ENCODE results near the gene MLC1.

DNA sequence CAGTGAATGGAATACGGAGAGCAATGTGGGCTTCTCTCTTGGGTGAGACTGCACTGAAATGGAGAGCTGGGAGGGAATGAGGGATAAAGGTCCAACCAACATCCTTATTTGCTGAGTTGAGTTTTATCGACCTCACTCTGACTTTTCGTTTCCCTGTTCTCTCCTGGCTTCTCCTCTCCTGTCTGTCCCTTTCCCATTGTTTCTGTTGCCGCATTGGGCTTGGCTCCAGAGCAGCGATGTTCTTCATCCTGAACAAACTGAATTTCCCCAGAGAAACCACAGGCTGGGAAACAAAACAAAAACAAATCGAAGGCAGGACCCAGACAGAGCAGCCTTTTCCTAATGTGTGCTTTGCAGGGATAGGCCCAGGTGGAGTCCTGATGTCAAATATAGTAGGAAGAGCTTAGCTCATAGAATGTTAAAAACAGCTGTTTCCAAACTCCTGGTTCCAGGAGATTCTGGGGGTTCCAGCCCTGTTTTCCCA is 34.6 kb upstream of the MLC1 start:
- TF ChIP-seq, protein P1, sequence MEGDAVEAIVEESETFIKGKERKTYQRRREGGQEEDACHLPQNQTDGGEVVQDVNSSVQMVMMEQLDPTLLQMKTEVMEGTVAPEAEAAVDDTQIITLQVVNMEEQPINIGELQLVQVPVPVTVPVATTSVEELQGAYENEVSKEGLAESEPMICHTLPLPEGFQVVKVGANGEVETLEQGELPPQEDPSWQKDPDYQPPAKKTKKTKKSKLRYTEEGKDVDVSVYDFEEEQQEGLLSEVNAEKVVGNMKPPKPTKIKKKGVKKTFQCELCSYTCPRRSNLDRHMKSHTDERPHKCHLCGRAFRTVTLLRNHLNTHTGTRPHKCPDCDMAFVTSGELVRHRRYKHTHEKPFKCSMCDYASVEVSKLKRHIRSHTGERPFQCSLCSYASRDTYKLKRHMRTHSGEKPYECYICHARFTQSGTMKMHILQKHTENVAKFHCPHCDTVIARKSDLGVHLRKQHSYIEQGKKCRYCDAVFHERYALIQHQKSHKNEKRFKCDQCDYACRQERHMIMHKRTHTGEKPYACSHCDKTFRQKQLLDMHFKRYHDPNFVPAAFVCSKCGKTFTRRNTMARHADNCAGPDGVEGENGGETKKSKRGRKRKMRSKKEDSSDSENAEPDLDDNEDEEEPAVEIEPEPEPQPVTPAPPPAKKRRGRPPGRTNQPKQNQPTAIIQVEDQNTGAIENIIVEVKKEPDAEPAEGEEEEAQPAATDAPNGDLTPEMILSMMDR (IDR thresholded peaks at IDR 0.05) = no peak
- TF ChIP-seq POLR2A (IDR thresholded peaks at IDR 0.05) = no peak

Measured in body of pancreas (tissue), 4 donors.